ENCODE measurements around the gene PPFIBP1. TPM values are rescaled to one million over a fixed set of nuclear protein-coding genes. Genes with fewer than 3 reads are reported as not detected.

PPFIBP1 gene
- polyA plus RNA-seq, 3 donors from 2014 or later = 0.39 to 0.62 TPM; not detected in 1

Other genes starting within 250 kb of the PPFIBP1 start
- not detected for gene BMAL2, start 191.4 kb upstream of the PPFIBP1 start, polyA plus RNA-seq
- gene SMCO2, start 77.5 kb upstream of the PPFIBP1 start, polyA plus RNA-seq = not detected
- not detected for gene REP15, start 172.2 kb downstream of the PPFIBP1 start, polyA plus RNA-seq
- 10 to 100 TPM; 39.2 to 51.3 (median 41.4) TPM for gene MRPS35, start 186.6 kb downstream of the PPFIBP1 start, polyA plus RNA-seq